ENCODE data around the gene ATP23. TPM values are rescaled to one million over a fixed set of nuclear protein-coding genes. Genes with fewer than 3 reads are reported as not detected.

ATP23 gene
- total RNA-seq, 1 donor from 2014 or later, result 2.6 TPM

GRCh38 chr12:57990241-57990883 lies 49.0 kb downstream of the ATP23 start:
- Mint-ChIP-seq H3K9me3 (ENCODE audit: unreplicated experiment) (peaks cover 3% of the 10 kb centered on the region), H3K4me1 (ENCODE audit: unreplicated experiment) (no peaks in the 10 kb centered on the region), H3K27me3 (ENCODE audit: unreplicated experiment) (peaks cover 15% of the 10 kb centered on the region), H3K4me3 (ENCODE audit: unreplicated experiment) (no peak overlapping the region), H3K27ac (ENCODE audit: unreplicated experiment) (no peak overlapping the region), H3K36me3 (ENCODE audit: unreplicated experiment) (no peaks in the 10 kb centered on the region)
- DNase-seq (ENCODE audit: extremely low spot score, unreplicated experiment), result no peak
- TF ChIP-seq, protein P1, sequence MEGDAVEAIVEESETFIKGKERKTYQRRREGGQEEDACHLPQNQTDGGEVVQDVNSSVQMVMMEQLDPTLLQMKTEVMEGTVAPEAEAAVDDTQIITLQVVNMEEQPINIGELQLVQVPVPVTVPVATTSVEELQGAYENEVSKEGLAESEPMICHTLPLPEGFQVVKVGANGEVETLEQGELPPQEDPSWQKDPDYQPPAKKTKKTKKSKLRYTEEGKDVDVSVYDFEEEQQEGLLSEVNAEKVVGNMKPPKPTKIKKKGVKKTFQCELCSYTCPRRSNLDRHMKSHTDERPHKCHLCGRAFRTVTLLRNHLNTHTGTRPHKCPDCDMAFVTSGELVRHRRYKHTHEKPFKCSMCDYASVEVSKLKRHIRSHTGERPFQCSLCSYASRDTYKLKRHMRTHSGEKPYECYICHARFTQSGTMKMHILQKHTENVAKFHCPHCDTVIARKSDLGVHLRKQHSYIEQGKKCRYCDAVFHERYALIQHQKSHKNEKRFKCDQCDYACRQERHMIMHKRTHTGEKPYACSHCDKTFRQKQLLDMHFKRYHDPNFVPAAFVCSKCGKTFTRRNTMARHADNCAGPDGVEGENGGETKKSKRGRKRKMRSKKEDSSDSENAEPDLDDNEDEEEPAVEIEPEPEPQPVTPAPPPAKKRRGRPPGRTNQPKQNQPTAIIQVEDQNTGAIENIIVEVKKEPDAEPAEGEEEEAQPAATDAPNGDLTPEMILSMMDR (IDR thresholded peaks at IDR 0.05), result no peak

DNA sequence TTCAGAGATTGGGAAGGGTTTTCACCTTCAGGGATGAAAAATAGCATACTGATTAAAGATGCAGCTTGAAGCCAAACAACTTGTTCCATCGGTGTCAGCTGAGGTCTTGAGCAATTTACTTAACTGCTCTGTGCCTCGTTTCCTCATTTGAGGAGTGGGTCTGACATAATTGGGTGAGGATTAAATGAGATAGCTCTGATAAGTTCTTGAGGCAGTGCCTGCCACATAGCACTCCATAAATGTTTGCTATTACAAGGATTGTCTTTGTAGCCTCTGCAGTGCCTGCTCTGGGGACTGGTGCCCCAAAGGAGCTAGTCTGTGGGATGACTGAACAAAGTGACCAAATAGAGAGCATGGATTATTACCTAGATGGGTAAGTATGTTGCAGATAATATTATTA lies 50.6 kb downstream of the ATP23 start:
- Mint-ChIP-seq H3K4me1 (ENCODE audit: unreplicated experiment) (no peaks in the 10 kb centered on the region), H3K36me3 (ENCODE audit: unreplicated experiment) (no peaks in the 10 kb centered on the region), H3K27ac (ENCODE audit: unreplicated experiment) (no peak overlapping the region), H3K4me3 (ENCODE audit: unreplicated experiment) (no peak overlapping the region), H3K27me3 (ENCODE audit: unreplicated experiment) (peaks cover 15% of the 10 kb centered on the region), H3K9me3 (ENCODE audit: unreplicated experiment) (peaks cover 14% of the 10 kb centered on the region)
- no peak for DNase-seq (ENCODE audit: extremely low spot score, unreplicated experiment)
- TF ChIP-seq, protein P1 (IDR thresholded peaks at IDR 0.05), result no peak

- Mint-ChIP-seq H3K27me3 (ENCODE audit: unreplicated experiment) (peaks cover 15% of the 10 kb centered on the region), H3K9me3 (ENCODE audit: unreplicated experiment) (peaks cover 14% of the 10 kb centered on the region), H3K36me3 (ENCODE audit: unreplicated experiment) (no peaks in the 10 kb centered on the region), H3K27ac (ENCODE audit: unreplicated experiment) (no peak overlapping the region), H3K4me1 (ENCODE audit: unreplicated experiment) (no peaks in the 10 kb centered on the region), H3K4me3 (ENCODE audit: unreplicated experiment) (no peak overlapping the region)
- DNase-seq (ENCODE audit: extremely low spot score, unreplicated experiment), result no peak
- TF ChIP-seq, protein P1 (IDR thresholded peaks at IDR 0.05), result peak; percentile 45
Measured at GRCh38 chr12:57993030-57993429, 51.7 kb downstream of the ATP23 start.

- H3K4me1 Mint-ChIP-seq (ENCODE audit: unreplicated experiment), result no peaks in the 10 kb centered on the region
- H3K27ac Mint-ChIP-seq (ENCODE audit: unreplicated experiment), result no peak overlapping the region
- TF ChIP-seq, protein P1 (IDR thresholded peaks at IDR 0.05), result no peak
- no peak overlapping the region for H3K4me3 Mint-ChIP-seq (ENCODE audit: unreplicated experiment)
- no peaks in the 10 kb centered on the region for H3K36me3 Mint-ChIP-seq (ENCODE audit: unreplicated experiment)
- peaks cover 15% of the 10 kb centered on the region for H3K27me3 Mint-ChIP-seq (ENCODE audit: unreplicated experiment)
- H3K9me3 Mint-ChIP-seq (ENCODE audit: unreplicated experiment), result peaks cover 14% of the 10 kb centered on the region
- no peak for DNase-seq (ENCODE audit: extremely low spot score, unreplicated experiment)
Measured at GRCh38 chr12:57993834-57994233, 52.5 kb downstream of the ATP23 start.

DNA sequence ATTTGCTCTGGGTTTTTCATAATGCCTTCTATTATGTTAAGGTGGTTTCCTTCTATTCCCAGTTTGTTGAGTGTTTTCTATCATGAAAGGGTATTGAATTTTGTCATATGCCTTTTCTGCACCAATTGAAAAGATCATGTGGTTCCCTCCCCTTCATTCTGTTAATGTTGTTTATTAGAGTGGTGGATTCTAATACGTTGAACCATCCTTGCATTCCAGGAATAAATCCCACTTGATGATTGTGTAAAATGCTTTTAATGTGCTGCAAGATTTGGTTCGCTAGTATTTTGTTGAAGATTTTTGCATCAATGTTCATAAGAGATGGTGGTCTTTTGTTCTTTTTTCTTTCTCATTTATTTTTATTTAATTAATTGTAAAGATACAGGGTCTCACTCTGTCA lies 55.2 kb downstream of the ATP23 start:
- Mint-ChIP-seq H3K27ac (ENCODE audit: unreplicated experiment) (no peak overlapping the region), H3K36me3 (ENCODE audit: unreplicated experiment) (no peaks in the 10 kb centered on the region), H3K4me3 (ENCODE audit: unreplicated experiment) (no peak overlapping the region), H3K9me3 (ENCODE audit: unreplicated experiment) (peaks cover 25% of the 10 kb centered on the region), H3K27me3 (ENCODE audit: unreplicated experiment) (peaks cover 16% of the 10 kb centered on the region), H3K4me1 (ENCODE audit: unreplicated experiment) (no peaks in the 10 kb centered on the region)
- no peak for DNase-seq (ENCODE audit: extremely low spot score, unreplicated experiment)
- TF ChIP-seq, protein P1 (IDR thresholded peaks at IDR 0.05), result no peak

Data from osteocyte (in vitro differentiated cells).